Tibial nerve (tissue), 4 donors: ENCODE data around the gene ASB3. TPM values are rescaled to one million over a fixed set of nuclear protein-coding genes. Genes with fewer than 3 reads are reported as not detected.
A peak's percentile ranks its signal among the peaks of the same experiment; 100 is the strongest.
"Not testable (repeated sequence)": the region's sequence is repeated elsewhere in the genome, so short reads cannot be mapped to it uniquely, and the experiment has no call there.

Experiments
- DNase-seq, 2 donors: peaks; one replicate each; pipeline ENCODE4 v3.0.0-alpha.2; 2019; ENCODE audit warnings: low spot score in 2 of 2
- H3K27ac ChIP-seq, 4 donors: fragments of 200-600 bp; sonication (generic) in 3 of 4; one replicate each; pipeline ENCODE4 v1.5.1; 2017 to 2019; ENCODE audit warnings: mild to moderate bottlenecking in 1 of 4
- H3K27me3 ChIP-seq, 2 donors: fragments of 200-600 bp; sonication (generic) in 1 of 2; one replicate each; pipeline versions ENCODE4 v1.5.1 to v1.6.0; 2017 to 2019
- H3K36me3 ChIP-seq, 3 donors: fragments of 200-600 bp; sonication (generic); one replicate each; pipeline ENCODE4 v1.5.1; 2018 to 2019
- H3K4me1 ChIP-seq, 4 donors: fragments of 200-600 bp; sonication (generic) in 3 of 4; one replicate each; pipeline ENCODE4 v1.5.1; 2017 to 2019
- H3K4me3 ChIP-seq, 4 donors: fragments of 200-600 bp; sonication (generic) in 3 of 4; one replicate each; pipeline ENCODE4 v1.5.1; 2017 to 2019; ENCODE audit warnings: mild to moderate bottlenecking in 1 of 4, moderate library complexity in 1 of 4
- H3K9me3 ChIP-seq, 4 donors: fragments of 200-600 bp; sonication (generic) in 3 of 4; one replicate each; pipeline ENCODE4 v1.5.1; 2017 to 2019
- EP300 ChIP-seq, 2 donors: sonication (generic); formaldehyde crosslinking; IDR thresholded peaks; one replicate each; pipeline ENCODE4 v1.6.1; 2017; ENCODE audit warnings: antibody characterized with exemption in 2 of 2, mild to moderate bottlenecking in 1 of 2
- POLR2A ChIP-seq, 2 donors: fragments of 450-650 bp; IDR thresholded peaks; one replicate each; pipeline ENCODE4 v1.6.1; 2017; ENCODE audit warnings: antibody characterized with exemption in 2 of 2, mild to moderate bottlenecking in 2 of 2, moderate library complexity in 2 of 2
- WGBS, 2 donors: methylation state at CpG; one replicate each; pipeline ENCODE4 v1.1.5; 2018; 5-methylcytosine and 5-hydroxymethylcytosine counted together
- total RNA-seq, 4 donors: library from RNA; depleted of rRNA; stranded (reverse); fragments of >200 nt; gene quantifications; one replicate each; pipeline ENCODE4 v1.1.0, GENCODE V29; 2016
- TF ChIP-seq, protein P1 (sequence below), 5 experiments: fragments of 200-600 bp in 3 of 5; fragments of 450-650 bp in 2 of 5; sonication (generic) in 3 of 5; IDR thresholded peaks; one replicate each; pipeline ENCODE4 v1.5.1; 2016 to 2019; ENCODE audit warnings: antibody characterized with exemption in 5 of 5, mild to moderate bottlenecking in 3 of 5, moderate library complexity in 2 of 5

ASB3 gene, protein sequence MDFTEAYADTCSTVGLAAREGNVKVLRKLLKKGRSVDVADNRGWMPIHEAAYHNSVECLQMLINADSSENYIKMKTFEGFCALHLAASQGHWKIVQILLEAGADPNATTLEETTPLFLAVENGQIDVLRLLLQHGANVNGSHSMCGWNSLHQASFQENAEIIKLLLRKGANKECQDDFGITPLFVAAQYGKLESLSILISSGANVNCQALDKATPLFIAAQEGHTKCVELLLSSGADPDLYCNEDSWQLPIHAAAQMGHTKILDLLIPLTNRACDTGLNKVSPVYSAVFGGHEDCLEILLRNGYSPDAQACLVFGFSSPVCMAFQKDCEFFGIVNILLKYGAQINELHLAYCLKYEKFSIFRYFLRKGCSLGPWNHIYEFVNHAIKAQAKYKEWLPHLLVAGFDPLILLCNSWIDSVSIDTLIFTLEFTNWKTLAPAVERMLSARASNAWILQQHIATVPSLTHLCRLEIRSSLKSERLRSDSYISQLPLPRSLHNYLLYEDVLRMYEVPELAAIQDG
- 10 to 100 TPM; 16.8 to 24.7 (median 17.3) TPM for total RNA-seq

DNA sequence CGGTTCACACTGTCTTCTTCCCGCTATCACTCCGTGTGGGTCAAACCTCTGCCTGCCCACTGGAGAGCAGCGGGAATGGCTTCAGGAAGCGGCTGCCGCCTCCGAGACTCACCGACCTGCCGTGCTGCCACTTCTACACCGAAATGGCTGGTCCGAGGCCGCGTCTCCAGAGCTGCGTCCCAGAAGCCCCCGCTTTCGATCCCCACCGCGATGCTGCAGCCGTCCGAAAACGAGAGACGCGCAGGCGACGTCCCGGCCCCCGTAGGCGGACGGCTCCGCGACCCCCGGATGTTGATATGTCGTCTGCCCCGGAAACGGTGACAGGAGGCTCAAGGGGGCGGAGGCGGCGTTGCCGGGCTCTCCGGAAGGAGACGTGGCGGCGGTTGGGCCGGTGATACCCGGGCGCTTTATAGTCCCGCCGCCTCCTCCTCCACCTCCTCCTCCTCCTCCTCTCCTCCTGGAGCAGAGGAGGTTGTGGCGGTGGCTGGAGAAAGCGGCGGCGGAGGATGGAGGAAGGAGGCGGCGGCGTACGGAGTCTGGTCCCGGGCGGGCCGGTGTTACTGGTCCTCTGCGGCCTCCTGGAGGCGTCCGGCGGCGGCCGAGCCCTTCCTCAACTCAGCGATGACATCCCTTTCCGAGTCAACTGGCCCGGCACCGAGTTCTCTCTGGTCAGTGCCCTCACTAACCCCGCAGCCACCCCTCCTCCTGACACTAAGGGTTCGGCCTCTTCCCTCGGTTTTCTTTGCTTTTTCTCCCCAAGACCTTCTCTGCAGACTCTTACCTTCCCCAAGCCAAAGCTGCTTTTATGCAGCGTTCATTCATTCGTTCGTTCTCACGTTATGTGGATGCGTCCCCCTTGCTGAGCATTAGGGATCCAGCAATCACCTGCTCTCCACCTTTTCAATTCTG, at the start of gene ASB3, which contains the start of gene ERLEC1:
Gene ASB3 (minus strand): TSS at position 249 of the 909 bp plus-strand sequence. CDS start 21,381 bp downstream, outside the sequence.
Gene ERLEC1 (plus strand): TSS at position 340 of the 909 bp plus-strand sequence. CDS start 167 bp downstream, at position 507.
- Histone ChIP-seq H3K4me1 (peaks cover 0 to 47% (median 21%) of the 10 kb centered on the region in 4 donors), H3K36me3 (peaks cover 0 to 3% (median 0%) of the 10 kb centered on the region in 3 donors)

DNA sequence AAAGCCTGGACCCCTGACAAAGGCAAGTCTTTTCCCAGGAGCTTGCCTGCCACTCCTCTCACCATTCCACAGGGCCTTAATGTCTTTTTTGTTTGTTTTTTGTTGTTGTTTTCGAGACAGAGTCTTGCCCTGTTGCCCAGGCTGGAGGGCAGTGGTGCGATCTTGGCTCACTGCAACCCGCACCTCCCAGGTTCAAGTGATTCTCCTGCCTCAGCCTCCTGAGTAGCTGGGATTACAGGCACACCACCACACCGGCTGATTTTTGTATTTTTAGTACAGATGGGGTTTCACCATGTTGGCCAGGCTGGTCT, 43.2 kb upstream of the ASB3 start:
- WGBS, 2 donors: 91 to 93% methylated on average over 4 of the region's 4 CpGs
- not testable (repeated sequence) for DNase-seq, H3K4me3 ChIP-seq, H3K27me3 ChIP-seq, H3K27ac ChIP-seq, H3K9me3 ChIP-seq
- Histone ChIP-seq H3K36me3 (peaks cover 0 to 13% (median 0%) of the 10 kb centered on the region in 3 donors), H3K4me1 (peaks cover 0 to 34% (median 15%) of the 10 kb centered on the region in 4 donors)

More for the DNA sequence above, at the start of gene ASB3, which contains the start of gene ERLEC1:
- DNase-seq: peak; percentile 64 to 76
- Histone ChIP-seq H3K27me3 (no peaks in the 10 kb centered on the region), H3K27ac (peak within 1 kb of the TSS; percentile 66 to 92 (median 82)), H3K9me3 (no peaks in the 10 kb centered on the region), H3K4me3 (peak within 1 kb of the TSS; percentile 75 to 95 (median 88))
- TF ChIP-seq, protein P1, sequence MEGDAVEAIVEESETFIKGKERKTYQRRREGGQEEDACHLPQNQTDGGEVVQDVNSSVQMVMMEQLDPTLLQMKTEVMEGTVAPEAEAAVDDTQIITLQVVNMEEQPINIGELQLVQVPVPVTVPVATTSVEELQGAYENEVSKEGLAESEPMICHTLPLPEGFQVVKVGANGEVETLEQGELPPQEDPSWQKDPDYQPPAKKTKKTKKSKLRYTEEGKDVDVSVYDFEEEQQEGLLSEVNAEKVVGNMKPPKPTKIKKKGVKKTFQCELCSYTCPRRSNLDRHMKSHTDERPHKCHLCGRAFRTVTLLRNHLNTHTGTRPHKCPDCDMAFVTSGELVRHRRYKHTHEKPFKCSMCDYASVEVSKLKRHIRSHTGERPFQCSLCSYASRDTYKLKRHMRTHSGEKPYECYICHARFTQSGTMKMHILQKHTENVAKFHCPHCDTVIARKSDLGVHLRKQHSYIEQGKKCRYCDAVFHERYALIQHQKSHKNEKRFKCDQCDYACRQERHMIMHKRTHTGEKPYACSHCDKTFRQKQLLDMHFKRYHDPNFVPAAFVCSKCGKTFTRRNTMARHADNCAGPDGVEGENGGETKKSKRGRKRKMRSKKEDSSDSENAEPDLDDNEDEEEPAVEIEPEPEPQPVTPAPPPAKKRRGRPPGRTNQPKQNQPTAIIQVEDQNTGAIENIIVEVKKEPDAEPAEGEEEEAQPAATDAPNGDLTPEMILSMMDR (IDR thresholded peaks at IDR 0.05): peak in 2 of 5 experiments; percentile 5 to 28
- peak in 1 of 2 donors; percentile 52 for TF ChIP-seq POLR2A (IDR thresholded peaks at IDR 0.05)
- peak; percentile 43 to 93 for TF ChIP-seq EP300 (IDR thresholded peaks at IDR 0.05)
- WGBS, 2 donors: 0 to 1% methylated on average over 37 to 66 of the region's 77 CpGs

DNA sequence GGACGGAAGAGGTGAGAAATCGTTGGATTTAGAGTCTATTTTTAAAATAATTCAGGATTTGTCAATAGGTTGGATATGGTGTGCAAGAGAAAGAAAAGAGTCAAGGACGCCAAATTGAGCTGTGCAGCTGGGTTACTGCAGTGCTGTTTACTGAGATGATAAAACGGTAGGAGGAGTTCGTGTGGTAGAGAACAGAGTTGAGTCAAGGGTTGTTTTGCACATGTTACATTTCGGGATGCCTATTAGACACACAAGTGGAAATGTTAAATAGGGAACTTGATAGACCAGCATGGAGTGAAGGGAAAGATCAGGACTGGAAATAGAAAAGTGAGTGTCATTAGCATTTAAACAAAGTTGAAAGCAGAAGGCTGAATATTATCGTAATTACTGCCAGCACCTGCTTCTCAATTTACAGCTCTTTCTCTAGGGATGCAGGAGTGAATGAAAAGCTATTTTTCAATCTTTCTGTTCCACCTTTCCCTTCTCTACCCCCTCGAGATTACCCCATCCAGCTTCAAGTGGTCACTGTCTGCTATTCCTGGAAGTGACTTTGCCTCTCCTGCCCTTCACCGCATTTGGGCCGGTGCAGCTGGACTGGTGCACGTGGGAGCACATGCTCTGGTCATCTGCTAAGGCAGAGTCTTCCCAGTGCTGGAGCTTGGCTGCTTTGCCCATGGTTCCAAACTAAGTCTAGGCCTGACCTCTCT, 42.7 kb upstream of the ASB3 start:
- Histone ChIP-seq H3K4me3 (no peak overlapping the region), H3K27ac (no peak overlapping the region), H3K4me1 (peaks cover 0 to 34% (median 15%) of the 10 kb centered on the region in 4 donors), H3K27me3 (no peaks in the 10 kb centered on the region), H3K36me3 (peaks cover 0 to 13% (median 0%) of the 10 kb centered on the region in 3 donors), H3K9me3 (no peaks in the 10 kb centered on the region)
- no peak for DNase-seq
- 79 to 84% methylated on average over 11 of the region's 11 CpGs for WGBS, 2 donors
- no peak for TF ChIP-seq POLR2A (IDR thresholded peaks at IDR 0.05)
- no peak for TF ChIP-seq EP300 (IDR thresholded peaks at IDR 0.05)
- TF ChIP-seq, protein P1 (IDR thresholded peaks at IDR 0.05): no peak

DNA sequence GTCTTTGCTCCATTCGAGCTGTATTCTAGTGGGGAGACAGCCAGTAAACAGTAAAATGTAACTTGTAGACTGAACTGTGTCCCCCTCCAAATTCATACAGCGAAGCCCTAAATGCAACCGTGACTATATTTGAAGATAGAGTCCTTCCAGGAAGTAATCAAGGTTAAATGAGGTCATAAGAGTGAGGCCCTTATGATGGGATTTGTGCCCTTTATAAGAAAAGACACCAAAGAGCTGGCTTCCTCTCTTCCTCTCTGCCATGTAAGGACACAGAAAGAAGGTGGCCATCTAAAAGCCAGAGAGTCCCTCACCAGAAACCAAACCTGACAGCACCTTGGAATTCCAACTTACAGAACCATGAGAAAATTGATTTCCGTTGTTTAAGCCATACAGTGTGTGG, 41.6 kb upstream of the ASB3 start:
- H3K27me3 ChIP-seq: no peaks in the 10 kb centered on the region
- WGBS, 2 donors: 95 to 98% methylated on average over 4 of the region's 4 CpGs
- no peaks in the 10 kb centered on the region for H3K9me3 ChIP-seq
- H3K4me3 ChIP-seq: no peak overlapping the region
- H3K4me1 ChIP-seq: peaks cover 0 to 34% (median 15%) of the 10 kb centered on the region in 4 donors
- H3K27ac ChIP-seq: peak overlapping the region in 2 of 4 donors; percentile 10 to 78
- TF ChIP-seq, protein P1 (IDR thresholded peaks at IDR 0.05): no peak
- no peak for TF ChIP-seq POLR2A (IDR thresholded peaks at IDR 0.05)
- no peak for TF ChIP-seq EP300 (IDR thresholded peaks at IDR 0.05)
- DNase-seq: no peak
- H3K36me3 ChIP-seq: peaks cover 0 to 13% (median 0%) of the 10 kb centered on the region in 3 donors
